ENCODE measurements around the gene OR5J2. TPM values are rescaled to one million over a fixed set of nuclear protein-coding genes. Genes with fewer than 3 reads are reported as not detected.
"Not testable (repeated sequence)": the region's sequence is repeated elsewhere in the genome, so short reads cannot be mapped to it uniquely, and the experiment has no call there.

OR5J2 gene
- not detected for total RNA-seq
- long read RNA-seq, result 0 reads

DNA sequence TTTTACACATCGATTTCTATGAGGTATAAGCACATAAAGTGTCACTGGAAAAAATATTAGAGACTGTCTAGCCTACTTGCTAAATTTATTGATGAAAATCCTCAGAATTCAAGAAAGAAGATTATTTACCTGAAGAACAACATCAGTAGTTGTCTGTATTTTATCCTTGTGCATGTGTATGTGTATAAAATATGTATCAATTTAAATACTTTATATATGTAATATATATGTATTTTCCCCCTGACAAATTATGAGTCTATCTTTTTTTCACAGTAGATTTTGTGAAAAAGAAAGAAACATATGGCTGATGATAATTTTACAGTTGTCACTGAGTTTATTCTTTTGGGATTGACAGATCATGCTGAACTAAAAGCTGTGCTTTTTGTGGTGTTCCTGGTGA lies at the start of gene OR5J2:
OR5J2 (plus strand) TSS at position 301 of the 400 bp plus-strand sequence; CDS start at position 301, 0 bp downstream.
- intact Hi-C loops (cut with DNase I), result no loop called here
- Histone ChIP-seq H3K27me3 (no peaks in the 10 kb centered on the region), H3K9me3 (no peaks in the 10 kb centered on the region), H3K27ac (no peak within 1 kb of the TSS), H3K36me3 (no peaks in the 10 kb centered on the region), H3K4me3 (no peak within 1 kb of the TSS), H3K4me1 (no peaks in the 10 kb centered on the region)
- DNase-seq, result no peak
- no peak for ATAC-seq
- TF ChIP-seq, protein P1, sequence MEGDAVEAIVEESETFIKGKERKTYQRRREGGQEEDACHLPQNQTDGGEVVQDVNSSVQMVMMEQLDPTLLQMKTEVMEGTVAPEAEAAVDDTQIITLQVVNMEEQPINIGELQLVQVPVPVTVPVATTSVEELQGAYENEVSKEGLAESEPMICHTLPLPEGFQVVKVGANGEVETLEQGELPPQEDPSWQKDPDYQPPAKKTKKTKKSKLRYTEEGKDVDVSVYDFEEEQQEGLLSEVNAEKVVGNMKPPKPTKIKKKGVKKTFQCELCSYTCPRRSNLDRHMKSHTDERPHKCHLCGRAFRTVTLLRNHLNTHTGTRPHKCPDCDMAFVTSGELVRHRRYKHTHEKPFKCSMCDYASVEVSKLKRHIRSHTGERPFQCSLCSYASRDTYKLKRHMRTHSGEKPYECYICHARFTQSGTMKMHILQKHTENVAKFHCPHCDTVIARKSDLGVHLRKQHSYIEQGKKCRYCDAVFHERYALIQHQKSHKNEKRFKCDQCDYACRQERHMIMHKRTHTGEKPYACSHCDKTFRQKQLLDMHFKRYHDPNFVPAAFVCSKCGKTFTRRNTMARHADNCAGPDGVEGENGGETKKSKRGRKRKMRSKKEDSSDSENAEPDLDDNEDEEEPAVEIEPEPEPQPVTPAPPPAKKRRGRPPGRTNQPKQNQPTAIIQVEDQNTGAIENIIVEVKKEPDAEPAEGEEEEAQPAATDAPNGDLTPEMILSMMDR (IDR thresholded peaks at IDR 0.05), result no peak

GRCh38 chr11:56140151-56140661 lies 36.2 kb upstream of the OR5J2 start, which contains the start of gene OR8J3:
OR8J3 (minus strand) TSS chr11:56140201; CDS start chr11:56137718, 2,483 bp downstream.
- intact Hi-C loops (cut with DNase I), result no loop called here
- TF ChIP-seq, protein P1 (IDR thresholded peaks at IDR 0.05), result no peak
- DNase-seq (no peak), ATAC-seq (no peak)
- Histone ChIP-seq H3K4me1 (no peaks in the 10 kb centered on the region), H3K9me3 (no peaks in the 10 kb centered on the region), H3K4me3 (no peak within 1 kb of the TSS), H3K27me3 (no peaks in the 10 kb centered on the region), H3K27ac (no peak within 1 kb of the TSS), H3K36me3 (no peaks in the 10 kb centered on the region)

- H3K4me1 ChIP-seq; ATAC-seq; H3K9me3 ChIP-seq; DNase-seq; H3K4me3 ChIP-seq; H3K27ac ChIP-seq; intact Hi-C loops (cut with DNase I); H3K27me3 ChIP-seq; H3K36me3 ChIP-seq: not testable (repeated sequence)
Observed at GRCh38 chr11:56143681-56144080, 32.7 kb upstream of the OR5J2 start.

DNA sequence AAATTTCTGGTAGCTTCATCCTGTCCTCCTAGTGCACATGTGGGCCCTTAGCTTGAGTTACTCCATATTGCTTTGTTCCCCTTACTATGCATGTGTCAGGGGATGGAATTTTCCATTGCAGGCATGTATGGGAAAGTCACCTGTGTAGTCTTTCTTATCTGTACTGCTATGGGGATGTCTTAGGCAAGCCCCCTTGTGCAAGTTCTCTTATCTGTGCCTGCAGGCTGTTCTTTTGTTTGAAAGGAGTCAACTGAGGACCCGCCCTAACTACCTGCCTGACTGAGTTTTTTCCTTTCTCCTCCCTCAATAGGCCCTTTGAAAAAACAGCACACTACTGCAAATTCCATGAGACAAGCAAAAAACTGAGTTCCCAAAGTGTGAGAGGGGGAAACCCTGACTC lies 25.0 kb upstream of the OR5J2 start:
- H3K36me3 ChIP-seq, result no peaks in the 10 kb centered on the region
- ATAC-seq (no peak), DNase-seq (no peak)
- TF ChIP-seq, protein P1 (IDR thresholded peaks at IDR 0.05), result no peak
- no peak overlapping the region for H3K4me3 ChIP-seq
- no peaks in the 10 kb centered on the region for H3K9me3 ChIP-seq
- intact Hi-C loops (cut with DNase I), result no loop called here
- H3K27me3 ChIP-seq, result no peaks in the 10 kb centered on the region
- H3K4me1 ChIP-seq, result no peaks in the 10 kb centered on the region
- H3K27ac ChIP-seq, result no peak overlapping the region

DNA sequence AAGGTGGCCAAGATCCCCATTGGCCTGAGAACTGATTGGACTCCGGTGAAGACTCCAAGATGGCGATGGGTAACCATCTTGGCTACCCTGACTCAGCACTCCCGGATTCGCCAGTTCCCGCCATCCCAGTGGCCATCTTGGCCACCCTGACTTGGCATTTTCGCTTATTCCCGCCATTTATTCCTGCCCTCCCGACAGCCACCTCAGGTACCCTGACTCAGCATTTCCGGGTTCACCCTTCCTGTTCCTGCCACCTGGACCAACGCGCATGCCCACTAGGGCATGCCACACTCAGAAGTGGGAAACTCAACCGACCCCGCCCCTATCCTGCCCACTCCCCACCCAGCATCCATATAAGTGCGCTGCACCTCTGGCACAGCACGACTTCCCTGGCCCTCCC lies 24.1 kb upstream of the OR5J2 start:
- DNase-seq (no peak), ATAC-seq (no peak)
- H3K4me1 ChIP-seq, result no peaks in the 10 kb centered on the region
- intact Hi-C loops (cut with DNase I), result no loop called here
- H3K36me3 ChIP-seq, result no peaks in the 10 kb centered on the region
- H3K27me3 ChIP-seq, result no peaks in the 10 kb centered on the region
- TF ChIP-seq, protein P1 (IDR thresholded peaks at IDR 0.05), result no peak
- H3K27ac ChIP-seq, result no peak overlapping the region
- H3K4me3 ChIP-seq, result no peak overlapping the region
- no peaks in the 10 kb centered on the region for H3K9me3 ChIP-seq

DNA sequence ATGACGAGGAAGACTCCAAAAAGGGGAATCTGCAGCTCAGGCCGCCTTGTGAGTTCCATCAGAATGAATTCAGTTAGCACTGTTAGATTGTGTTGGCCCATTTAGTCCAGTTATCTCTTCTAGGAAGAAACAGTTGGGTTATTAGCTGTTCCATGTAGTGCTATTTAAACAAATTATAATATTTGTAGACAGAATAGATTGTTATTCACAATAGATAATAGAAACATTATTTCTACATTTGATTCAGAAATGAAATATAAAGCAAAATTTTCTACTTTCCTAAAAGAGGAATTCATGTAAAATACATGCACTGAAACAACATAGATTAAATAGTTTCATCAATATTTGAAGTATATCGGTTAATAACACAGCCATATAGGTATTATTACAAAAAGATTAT lies 16.2 kb upstream of the OR5J2 start, which contains the start of gene OR8K5:
OR8K5 (minus strand) TSS at position 101 of the 400 bp plus-strand sequence; CDS start at position 101, 0 bp downstream.
- ATAC-seq, result no peak
- TF ChIP-seq, protein P1 (IDR thresholded peaks at IDR 0.05), result no peak
- intact Hi-C loops (cut with DNase I), result no loop called here
- DNase-seq, result no peak
- Histone ChIP-seq H3K27ac (no peak within 1 kb of the TSS), H3K36me3 (no peaks in the 10 kb centered on the region), H3K27me3 (no peaks in the 10 kb centered on the region), H3K4me3 (no peak within 1 kb of the TSS), H3K9me3 (no peaks in the 10 kb centered on the region), H3K4me1 (no peaks in the 10 kb centered on the region)
